ENCODE measurements around the gene LRRC32.

The LRRC32 gene

DNA sequence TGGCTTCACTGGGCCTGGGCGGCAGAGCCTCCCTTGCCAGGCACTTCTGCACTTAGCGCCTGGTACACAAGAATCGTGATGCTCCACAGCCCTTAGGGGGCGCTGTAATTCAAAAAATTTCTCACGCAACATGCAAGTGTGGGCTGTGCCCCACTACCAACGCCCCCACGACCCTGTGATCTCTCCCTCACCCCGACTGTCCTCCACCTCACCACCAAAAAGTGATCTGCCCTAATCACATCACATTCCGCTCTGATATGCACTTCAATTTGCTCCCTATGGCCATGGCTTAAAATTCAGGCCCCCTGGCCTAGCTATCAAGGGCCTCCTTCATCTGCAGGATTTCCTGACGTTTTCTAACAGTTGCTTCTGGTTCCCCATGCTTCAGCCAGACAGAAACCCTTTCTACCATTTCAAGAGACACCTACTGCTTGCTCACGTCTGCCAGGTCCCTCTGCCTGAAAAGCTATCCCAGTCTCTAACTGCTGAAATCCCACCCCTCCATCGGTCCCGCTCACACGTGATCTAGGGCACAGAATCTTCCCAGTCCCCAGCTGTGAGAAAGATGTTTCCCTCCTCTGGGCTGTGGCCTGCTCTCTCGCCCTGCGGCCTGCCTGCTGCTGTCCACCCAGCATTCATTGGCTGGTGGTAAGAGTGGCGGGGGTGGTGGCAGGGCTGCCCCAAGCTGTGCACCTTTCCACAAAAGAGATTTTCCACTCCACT is 27.9 kb upstream of the LRRC32 start:
- no peak for DNase-seq

DNA sequence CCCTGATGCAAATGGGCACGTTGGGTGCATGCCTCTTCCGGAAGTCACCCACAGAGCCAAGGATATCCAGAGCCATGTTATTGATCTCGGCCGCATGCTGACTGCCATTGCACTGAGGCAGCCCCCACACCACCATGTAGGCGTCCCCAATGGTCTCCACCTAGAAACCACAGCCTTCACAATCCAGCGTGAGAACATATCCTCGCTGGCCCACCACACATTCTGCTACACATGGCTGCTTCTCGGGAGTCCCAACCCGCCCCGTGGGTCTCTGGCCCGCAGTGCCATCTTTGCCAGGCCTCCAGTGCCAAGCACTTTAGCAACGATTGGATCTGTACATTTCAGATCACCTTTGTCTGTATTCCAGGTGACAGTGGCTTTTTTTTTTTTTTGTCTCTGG is 26.2 kb upstream of the LRRC32 start:
- no peak for DNase-seq

DNA sequence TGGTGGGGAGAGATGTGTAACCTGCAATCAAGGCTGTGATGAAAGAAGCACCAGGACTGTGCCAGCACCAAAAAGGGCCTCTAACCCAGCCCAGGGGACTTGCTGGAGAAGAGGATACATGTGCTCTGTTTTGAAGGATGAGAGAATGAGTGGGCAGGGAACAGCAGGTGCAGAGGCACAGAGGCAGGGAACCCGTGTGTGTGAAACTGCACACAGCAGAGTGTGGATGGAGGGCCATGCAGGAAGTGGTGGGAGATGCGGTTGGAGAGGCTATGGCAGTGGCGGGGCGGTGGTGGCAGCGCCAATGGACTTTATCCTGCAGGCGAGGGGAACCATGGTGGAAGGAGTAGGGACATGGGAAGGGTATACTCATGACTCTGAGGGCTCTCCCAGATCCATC is 25.2 kb upstream of the LRRC32 start:
- no peak for DNase-seq

DNA sequence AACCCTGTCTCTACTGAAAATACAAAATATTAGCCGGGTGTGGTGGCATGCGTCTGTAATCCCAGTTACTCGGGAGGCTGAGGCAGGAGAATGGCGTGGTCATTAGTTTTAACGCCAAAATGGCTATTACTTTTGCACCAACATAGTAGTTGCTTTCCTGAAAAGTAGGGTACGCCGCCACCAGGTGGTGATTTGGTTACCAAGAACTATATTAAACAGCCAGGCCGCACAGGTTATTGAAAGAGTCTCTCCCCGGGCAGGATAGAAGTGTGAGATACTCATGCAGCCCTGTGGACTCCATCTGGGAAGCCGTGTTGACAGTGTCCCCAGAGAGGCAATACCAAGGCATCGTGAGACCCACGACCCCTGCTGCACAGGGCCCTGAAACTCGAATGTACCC is 24.6 kb upstream of the LRRC32 start:
- DNase-seq: no peak

DNA sequence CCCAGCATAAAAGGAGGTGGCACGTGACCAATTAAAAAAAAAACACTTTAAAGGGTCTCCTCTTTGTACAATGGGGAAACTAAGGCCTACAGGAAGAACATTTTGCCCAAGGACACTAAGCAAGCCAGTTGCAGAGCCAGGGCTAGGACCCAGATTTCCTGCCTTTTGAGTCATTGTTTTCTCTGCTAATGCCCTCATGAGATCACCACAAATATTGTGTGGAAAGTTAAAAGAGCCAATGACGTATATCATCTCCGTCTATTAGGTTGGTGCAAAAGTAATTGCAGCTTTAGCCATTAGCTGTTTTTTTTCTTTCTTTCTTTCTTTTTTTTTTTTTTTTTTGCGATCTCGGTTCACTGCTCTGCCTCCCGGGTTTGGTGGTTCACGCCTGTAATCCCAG is 24.1 kb upstream of the LRRC32 start:
- no peak for DNase-seq

DNA sequence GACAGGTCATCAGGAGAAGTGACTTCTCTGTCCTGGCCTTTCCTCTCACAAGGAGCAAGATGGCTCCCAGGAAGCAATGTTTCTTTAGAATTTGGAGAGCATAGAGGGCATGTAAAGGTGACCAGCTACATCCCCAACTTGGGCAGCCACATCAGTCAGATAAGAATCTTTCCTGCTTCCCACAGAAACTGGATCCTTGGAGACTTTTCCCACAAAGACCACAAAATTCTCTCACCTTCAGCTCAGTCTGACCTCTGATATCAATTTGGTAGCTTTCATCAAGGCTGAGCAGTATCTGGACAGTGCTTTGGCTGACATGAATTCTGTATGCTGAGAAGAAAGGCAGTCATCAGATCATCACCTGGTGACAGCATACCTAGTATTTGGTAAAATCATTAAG is 23.3 kb upstream of the LRRC32 start:
- DNase-seq: no peak

DNA sequence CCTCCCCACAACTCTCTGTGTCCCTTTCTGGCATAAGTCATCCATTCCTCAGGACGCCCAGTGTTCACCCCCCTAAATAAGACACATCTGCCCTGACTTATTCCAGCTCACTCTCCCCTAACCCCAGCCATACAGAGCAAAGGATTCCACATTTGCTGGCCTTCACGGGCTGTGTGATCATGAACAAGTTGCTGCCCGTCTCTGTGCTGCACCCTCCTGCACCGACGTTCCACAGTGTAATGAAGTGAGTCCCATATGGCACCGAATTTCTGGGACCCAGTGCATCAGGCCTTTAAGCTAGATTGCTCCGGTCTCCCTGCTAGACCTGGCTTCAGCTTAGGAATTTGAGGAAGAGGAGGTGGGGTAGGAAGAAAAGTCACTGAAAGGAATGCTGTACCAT is 22.4 kb upstream of the LRRC32 start:
- no peak for DNase-seq

DNA sequence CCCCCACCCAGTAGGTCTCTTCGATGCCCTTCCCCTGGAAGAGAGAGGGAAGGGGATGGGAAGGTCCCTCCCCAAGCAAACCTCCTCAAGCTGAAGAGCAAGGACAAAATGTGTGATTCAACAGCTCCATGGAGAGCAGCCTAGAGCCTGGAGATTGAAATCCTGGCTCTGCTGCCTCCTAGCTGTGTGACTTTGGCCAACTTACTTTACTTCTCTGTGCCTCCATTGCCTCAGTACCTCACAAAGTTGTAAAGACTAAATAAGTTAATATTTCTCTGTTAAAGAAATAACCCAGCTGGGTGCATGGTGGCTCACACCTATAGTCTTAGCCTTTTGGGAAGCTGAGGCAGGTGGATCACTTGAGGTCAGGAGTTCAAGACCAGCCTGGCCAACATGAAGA is 21.1 kb upstream of the LRRC32 start:
- no peak for DNase-seq

DNA sequence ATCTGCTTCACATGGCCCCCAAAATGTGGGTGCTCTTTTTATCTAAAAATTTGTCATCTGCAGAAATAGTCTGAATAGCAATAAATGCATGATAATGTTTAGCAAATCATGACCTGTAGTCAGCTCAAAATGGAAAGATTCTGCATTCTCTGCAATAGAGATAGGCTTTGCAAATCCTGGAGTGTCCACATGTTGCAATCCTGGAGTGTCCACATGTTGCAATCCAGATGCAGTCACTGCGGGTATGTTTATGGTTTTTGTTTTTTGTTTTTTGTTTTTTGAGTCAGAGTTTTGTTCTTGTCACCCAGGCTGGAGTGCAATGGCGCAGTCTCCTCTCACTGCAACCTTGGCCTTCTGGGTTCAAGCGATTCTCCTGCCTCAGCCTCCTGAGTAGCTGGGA is 20.2 kb upstream of the LRRC32 start:
- DNase-seq: no peak

DNA sequence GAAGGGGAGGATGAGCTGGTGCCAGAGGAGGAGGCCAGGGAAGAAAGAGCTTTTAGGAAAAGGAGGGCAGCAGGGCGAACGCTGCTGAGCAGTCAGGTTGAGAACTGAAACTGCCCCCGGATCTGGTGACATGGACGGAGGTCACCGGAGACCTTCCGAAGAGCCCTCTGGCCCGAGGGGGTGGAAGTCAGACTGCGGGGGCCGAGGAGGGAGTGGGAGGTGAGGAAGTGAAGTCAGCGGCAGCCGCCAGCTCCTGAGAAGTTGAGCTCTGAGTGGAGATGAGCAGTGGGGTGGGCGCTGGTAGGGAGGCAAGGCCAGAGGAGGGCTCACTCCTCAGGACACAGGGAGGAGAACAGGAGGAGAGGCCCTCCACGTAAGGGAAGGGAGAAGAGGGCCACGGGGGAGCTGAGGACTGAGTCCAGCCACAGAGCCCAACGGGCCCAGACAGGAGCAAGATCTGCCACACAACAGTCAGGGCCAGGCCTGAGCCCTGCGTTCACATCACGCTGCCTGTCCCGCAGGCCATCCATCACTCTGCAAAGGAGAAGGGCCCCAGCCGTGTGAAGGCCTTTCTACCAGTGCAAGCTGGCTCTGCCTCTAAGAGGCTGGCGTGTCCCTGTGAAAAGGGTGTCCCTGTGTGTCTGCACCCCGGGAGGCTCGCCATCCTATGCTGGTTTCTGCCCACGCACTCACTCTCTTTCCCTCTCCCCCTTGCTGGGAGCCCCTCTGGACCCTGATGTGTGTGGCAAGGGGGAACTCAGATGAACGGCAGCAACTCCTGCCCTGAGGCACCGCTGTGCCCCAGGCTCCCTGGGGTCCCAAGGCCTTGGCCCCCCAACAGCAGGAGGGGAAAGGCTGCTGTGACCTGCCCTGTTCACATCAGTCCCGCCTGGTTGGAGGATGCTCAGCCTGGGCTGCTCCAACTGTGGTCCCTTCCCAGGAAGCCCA is 19.0 kb upstream of the LRRC32 start:
- no peak for DNase-seq

DNA sequence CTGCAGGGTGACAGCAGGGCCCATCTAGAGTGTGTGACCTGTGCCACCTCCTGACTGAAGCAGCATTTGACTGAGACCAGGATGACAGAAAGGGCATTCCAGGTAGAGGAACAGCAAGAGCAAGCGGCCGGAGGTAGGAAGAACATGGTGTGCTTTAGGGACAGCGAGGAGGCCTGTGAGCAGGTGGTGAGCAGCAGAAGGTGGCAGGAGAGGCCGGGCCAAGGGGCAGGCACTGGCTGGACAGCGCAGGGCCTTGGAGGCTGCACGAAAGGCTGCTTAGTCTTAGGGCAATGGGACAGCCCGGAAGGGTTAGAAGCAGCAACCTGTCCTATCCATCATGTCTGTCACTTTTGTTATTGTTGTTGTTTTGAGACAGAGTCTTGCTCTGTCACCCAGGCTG is 17.6 kb upstream of the LRRC32 start:
- DNase-seq: no peak

DNA sequence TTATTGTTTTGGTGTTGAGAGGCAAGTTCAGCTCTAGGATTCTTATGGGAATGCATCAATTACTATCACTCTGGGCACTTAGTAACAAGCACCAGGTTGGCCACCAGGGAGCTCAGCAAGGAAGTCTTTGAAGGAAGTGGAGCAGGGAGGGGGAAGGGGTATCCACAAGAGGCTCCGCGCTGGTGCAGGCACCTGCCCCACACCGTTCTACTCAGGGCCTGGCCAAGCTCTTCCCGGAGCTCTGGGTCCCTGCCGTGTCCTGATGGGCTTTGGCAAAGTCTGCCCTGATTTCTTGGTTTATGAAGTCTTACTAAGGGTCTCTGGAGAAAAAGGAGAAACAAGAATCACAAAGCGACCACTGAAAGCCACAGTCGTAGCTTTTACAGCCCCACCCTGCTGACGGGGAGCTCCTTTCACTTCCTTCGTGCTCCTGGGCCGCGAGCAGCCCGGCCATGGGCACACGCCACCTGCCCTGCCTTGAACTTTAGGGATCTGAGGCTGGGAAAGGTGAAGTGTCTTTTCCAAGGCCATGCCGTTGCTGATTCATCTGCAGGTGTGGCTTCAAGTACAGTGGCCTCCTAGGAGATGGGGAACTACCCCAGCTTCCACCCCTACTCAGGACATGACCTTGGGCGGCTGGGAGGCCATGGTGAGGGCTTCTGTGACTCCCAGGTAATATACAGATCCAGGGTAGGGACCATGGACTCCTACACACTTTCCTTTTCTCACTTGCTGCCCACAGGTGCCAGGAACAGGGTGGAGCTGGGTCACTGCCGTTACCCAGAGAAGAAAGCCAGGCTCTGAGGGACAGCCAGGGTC is 15.9 kb upstream of the LRRC32 start:
- no peak for DNase-seq

DNA sequence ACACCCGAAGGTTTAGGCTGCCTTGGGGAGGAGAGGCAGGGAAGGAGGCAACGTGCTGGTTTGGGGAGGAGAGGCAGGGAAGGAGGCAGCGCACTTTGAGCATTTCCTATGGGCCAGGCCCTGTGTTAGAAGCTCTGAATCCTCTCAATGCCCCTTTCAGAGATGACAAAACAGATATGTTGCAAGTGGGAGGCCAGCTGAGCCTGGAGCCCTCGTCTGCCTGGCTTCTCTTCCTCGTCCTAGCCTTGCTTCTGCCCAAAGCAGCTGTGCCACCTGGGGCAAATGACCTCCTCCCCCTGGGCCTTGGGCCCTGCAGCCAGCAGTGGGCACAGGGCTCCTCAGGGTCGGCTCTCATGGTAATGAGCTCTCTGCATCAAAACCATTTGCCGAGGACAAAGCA is 15.3 kb upstream of the LRRC32 start:
- DNase-seq: no peak

DNA sequence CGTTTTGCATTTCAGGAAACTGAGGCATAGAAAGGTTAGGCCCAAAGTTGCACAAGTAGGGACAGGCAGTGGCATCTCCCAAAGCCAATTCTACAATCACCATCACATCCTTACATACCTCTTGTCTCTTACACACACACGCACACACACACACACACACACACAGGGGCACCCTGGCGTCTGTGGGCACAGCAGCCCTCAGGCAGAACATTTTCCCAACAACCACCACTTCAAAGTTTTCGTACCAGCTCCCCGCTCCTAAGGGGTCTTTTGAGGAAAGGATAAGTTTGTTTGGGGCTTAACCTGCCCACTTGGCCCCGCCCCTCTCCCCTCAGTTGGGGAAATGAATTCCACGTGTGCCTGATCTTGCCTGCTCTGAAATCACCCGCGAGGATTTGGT is 14.7 kb upstream of the LRRC32 start:
- no peak for DNase-seq

DNA sequence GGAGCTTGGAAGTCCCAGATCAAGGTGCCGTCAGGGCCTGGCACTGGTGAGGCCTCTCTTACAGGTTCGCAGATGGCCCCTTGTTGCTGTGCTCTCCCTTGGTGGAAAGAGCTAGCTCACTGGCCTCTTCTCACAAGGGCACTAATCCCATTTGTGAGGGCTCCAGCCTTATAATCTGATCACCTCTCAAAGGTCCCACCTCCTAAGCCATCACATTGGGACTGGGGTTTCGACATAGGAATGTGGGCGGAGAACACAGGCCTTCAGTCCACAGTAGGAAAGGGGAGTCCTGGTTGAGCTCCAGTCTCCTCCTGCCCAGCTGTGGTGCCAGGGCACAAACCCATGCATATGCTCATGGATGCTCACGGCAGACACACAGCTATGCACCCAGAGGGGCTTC is 14.0 kb upstream of the LRRC32 start:
- no peak for DNase-seq

DNA sequence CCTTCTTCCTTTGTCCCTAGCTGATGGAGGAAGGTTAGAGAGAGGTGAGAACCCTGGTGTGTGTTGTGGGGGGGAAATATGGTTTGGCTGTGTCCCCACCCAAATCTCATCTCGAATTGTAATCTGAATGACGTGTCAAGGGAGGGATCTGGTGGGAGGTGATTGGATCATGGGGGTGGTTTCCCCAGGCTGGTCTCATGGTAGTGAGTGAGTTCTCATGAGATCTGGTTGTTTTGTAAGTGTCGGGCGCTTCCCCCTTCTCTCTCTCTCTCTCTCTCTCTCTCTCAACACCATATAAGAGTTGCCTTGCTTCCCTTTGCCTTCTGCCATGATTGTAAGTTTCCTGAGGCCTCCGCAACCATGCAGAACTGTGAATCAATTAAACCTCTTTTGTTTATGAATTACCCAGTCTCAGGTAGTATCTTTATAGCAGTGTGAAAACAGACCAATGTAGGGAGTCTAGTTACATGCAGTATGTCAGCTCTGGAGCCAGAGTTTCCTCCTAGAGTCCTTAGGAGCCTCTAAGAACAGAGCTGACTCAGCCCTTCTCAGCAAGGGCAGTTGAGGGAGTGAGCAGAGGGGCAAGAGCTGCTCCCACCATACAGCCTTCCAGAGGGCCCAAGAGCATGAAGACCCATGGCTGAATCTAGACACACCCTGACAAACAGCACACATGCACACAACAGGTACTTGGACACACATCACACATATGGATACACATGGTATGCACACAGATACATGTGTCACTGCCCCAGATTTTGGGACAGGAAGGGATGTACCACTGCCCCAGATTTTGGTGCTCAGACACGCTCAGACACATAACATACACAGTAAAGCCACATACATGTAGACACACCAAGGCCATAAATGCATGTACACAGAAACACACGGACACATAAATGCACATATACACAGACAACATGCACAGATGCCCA is 12.9 kb upstream of the LRRC32 start:
- DNase-seq: no peak

DNA sequence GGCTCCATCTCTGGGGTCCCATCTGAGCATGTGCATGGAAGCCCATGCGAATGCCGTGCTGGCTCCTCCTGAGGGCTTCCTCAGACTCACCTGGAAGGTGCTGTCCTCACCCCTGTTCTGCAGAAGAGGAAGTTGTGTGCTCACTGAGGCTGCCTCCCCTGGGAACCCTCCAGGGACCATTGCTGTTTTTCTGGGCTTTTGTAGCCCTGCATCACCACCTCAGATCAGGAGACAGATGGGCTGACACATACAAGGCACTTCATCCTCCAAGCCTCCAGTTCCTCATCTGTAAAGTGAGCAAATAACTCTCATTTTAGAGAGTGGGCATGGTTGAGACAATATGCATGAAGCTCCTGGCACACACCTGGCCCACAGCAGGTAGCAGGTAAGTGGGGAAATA is 12.1 kb upstream of the LRRC32 start:
- no peak for DNase-seq

DNA sequence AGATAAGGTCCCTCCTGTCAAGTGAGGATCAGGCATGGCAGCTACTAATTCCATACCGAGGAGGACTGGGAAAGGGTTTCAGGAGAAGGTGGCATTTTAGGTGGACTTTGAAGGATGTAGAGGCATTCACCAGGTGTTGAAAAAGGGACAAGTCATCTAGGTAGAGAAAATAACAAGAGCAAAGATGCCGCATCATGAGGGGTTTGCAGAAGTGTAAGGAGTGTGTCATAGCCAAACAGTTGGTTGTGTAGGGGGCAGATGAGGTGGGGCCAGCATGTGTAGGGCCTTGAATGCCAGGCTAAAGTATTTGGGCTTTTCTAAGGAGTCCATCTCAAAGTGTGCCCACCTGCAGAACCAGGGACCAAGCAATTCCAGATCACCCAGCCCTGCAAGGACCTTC is 11.6 kb upstream of the LRRC32 start:
- DNase-seq: no peak

DNA sequence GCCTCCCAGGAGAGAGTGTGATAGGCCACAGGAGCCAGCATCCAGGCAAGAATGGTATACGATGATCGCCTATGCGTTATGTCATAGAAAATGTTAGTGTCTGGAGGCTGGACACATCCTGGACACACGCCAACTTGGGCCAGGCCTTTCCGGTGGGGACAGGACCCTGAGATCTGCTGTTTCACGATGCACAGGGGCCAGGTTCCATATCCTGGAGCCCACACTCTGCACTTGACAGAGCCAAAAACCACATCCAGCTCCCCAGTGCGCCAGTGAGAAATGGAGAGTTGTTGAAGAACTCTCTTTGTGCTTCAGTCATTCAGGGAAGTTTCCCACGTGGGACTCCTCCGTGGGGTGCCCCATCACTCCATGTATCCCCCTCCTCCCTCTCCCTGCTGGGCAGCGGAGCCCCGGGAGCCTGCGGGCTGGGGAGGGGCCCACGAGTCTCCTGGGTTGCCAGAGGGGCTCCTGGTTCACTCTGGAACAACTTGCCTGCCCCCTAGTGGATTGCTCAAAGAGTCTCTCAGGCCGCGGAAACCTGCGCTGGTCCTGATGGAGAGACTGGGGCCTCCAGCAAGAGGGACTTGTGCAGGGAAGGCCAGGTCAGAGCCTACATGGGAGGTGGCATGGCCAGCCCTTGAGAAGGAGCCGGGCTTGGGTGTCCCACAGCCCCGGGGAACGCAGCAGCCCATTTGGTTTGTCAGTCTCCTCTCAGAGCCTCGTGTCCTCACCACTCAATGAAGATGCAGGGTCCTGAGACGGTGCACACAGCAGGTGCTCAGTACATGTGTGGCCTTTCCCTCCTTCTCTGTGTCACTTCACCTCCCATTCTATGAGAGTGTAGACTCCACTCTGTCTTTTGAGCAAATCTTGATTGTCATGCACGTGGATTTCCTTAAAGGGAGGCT is 10.2 kb upstream of the LRRC32 start:
- DNase-seq: peak; percentile 39

DNA sequence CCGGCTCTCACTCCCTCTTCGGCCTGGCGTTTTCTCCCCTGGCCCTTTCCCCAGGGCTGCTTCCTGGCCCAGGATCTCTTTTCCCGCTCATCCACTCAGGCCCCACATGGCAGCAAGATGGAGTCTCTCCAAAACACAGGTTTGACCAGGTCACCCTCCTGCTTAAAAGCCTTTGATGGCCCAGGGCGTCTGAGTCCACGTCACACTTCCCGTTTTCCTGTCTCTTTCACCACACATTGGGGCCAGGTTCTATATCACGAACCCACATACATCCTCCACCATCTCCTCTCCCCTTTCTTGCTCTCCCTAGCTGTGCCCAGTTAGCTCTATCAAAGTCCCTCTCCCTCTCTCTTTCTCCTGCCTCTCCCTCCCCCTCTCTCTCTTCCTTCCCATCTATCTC is 7.8 kb upstream of the LRRC32 start:
- no peak for DNase-seq

DNA sequence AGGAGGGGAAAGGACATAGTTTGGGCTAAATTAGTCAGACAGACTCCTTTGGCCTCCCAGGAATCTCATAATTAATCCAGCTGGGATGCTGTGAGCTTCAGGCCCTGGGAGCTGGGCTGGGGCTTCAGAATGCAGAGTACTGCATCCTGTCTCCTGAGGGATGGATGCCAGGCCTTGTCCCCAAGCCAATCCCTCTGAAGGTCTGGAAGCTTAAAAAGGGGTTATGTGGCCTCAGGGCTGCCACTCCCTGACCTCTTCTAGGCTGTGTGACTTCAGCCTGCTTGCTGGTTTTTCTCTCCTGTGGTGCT is 6.9 kb upstream of the LRRC32 start:
- no peak for DNase-seq

Measured in stimulated activated CD4-positive, alpha-beta T cell treated with anti-CD3 and anti-CD28 coated beads, Interleukin-12 subunit alpha, Interleukin-12 subunit beta, amount 100 ng/mL, for 4 hours (primary cell).